Osteocyte (in vitro differentiated cells): Measurements from ENCODE around the gene NRCAM. TPM values are rescaled to one million over a fixed set of nuclear protein-coding genes. Genes with fewer than 3 reads are reported as not detected.

Experiments
- DNase-seq: peaks from one replicate; pipeline ENCODE4 v3.0.0; 2021; ENCODE audit warnings: mixed read lengths; ENCODE audit not compliant: unreplicated experiment; ENCODE audit errors: extremely low spot score
- H3K27ac Mint-ChIP-seq: one replicate; pipeline ENCODE4 v1.8.0; 2021; ENCODE audit warnings: mild to moderate bottlenecking, mixed read lengths; ENCODE audit not compliant: unreplicated experiment
- H3K27me3 Mint-ChIP-seq: one replicate; pipeline ENCODE4 v1.8.0; 2021; ENCODE audit warnings: mixed read lengths; ENCODE audit not compliant: unreplicated experiment
- H3K36me3 Mint-ChIP-seq: one replicate; pipeline ENCODE4 v1.8.0; 2021; ENCODE audit warnings: mixed read lengths; ENCODE audit not compliant: unreplicated experiment
- H3K4me1 Mint-ChIP-seq: one replicate; pipeline ENCODE4 v1.8.0; 2021; ENCODE audit warnings: mixed read lengths; ENCODE audit not compliant: unreplicated experiment
- H3K4me3 Mint-ChIP-seq: one replicate; pipeline ENCODE4 v1.8.0; 2021; ENCODE audit warnings: mild to moderate bottlenecking, moderate library complexity, mixed read lengths; ENCODE audit not compliant: unreplicated experiment
- H3K9me3 Mint-ChIP-seq: one replicate; pipeline ENCODE4 v1.8.0; 2021; ENCODE audit warnings: mixed read lengths; ENCODE audit not compliant: unreplicated experiment
- total RNA-seq: library from RNA; stranded (reverse); gene quantifications from 2 replicates; pipeline ENCODE4 v1.2.1, GENCODE V29; 2021
- TF ChIP-seq, protein P1 (sequence below): fragments of 200-600 bp; sonication (generic); IDR thresholded peaks from 2 replicates; pipeline ENCODE4 v1.5.0; 2021; ENCODE audit warnings: antibody characterized with exemption, mild to moderate bottlenecking, moderate library complexity

The NRCAM gene
- total RNA-seq, 1 donor from 2014 or later = 81.8 TPM

DNA sequence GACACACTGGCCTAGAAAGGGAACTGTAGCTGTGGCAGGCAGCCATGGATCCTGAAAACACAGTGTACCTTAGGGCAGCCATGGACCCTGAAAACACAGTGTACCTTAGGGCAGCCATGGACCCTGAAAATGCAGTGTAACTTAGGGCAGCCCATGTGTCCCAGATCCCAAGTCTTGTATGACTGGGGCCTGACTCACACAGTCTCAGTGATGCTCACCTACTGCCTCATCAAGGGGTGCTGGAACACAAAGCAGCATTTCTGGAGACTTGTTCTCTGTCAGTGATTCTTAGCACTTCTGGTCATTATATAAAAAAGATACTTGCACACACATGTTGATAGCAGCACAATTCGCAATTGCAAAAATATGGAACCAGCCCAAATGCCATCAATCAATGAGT is 255.9 kb downstream of the NRCAM start:
- no peak overlapping the region for H3K27ac Mint-ChIP-seq
- H3K36me3 Mint-ChIP-seq = peaks cover 17% of the 10 kb centered on the region
- H3K4me3 Mint-ChIP-seq = no peak overlapping the region
- H3K4me1 Mint-ChIP-seq = peaks cover 30% of the 10 kb centered on the region
- TF ChIP-seq, protein P1, sequence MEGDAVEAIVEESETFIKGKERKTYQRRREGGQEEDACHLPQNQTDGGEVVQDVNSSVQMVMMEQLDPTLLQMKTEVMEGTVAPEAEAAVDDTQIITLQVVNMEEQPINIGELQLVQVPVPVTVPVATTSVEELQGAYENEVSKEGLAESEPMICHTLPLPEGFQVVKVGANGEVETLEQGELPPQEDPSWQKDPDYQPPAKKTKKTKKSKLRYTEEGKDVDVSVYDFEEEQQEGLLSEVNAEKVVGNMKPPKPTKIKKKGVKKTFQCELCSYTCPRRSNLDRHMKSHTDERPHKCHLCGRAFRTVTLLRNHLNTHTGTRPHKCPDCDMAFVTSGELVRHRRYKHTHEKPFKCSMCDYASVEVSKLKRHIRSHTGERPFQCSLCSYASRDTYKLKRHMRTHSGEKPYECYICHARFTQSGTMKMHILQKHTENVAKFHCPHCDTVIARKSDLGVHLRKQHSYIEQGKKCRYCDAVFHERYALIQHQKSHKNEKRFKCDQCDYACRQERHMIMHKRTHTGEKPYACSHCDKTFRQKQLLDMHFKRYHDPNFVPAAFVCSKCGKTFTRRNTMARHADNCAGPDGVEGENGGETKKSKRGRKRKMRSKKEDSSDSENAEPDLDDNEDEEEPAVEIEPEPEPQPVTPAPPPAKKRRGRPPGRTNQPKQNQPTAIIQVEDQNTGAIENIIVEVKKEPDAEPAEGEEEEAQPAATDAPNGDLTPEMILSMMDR = no peak
- no peak for DNase-seq
- H3K27me3 Mint-ChIP-seq = no peaks in the 10 kb centered on the region
- H3K9me3 Mint-ChIP-seq = peaks cover 4% of the 10 kb centered on the region

DNA sequence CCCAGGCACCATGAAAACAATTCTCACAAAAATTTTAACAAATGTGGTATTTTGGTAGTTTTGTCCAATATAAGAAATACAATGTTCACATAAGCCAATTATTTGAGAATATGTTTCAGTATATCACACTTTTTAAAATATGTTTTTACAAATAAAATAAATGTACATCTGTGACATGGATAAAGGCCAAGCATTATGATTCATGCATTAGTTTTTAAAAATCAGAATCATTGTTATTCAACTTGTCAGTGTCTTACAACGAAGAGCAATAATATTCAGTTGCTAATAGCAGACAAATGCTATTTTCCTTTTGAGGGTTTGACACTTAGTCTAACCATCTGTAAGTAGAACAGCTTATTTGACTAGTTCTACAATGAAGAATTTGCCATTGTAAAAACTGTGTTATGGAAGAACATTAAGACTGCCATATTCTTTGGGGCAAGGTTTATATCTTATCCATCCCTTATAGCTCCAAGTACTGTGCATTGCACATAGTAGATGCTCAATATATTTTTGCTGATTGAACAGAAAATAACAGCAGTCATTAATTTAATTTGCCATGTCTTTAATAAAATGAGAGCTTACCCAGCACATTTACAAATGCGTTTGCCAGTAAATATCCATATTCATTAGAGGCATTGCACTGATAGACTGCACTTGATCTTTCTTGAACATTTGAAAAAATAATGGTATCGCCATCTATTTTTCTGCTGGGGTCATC is 258.7 kb downstream of the NRCAM start:
- Mint-ChIP-seq H3K4me1 (peaks cover 30% of the 10 kb centered on the region), H3K27me3 (no peaks in the 10 kb centered on the region), H3K9me3 (peaks cover 4% of the 10 kb centered on the region), H3K27ac (no peak overlapping the region), H3K4me3 (no peak overlapping the region), H3K36me3 (peaks cover 29% of the 10 kb centered on the region)
- no peak for DNase-seq
- TF ChIP-seq, protein P1 = no peak

DNA sequence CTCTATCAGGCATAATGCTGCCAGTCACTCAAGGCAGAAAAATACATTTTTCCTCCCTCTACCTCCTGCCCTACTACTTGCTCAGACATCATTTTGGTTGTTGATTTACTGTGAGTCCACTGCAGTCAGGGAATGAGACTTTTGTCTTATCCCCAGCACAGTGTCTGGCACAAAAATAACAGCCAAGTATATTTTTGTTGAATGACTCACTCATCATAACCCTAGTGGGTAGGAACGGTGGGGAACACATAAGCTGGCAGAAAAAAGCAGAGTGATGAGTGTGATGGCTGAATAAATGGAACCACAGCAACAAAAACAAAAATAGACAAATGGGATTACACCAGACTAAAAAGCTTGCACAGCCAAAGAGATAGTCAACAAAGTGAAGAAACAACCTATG is 260.2 kb downstream of the NRCAM start:
- H3K4me1 Mint-ChIP-seq = peaks cover 19% of the 10 kb centered on the region
- no peak for DNase-seq
- peaks cover 26% of the 10 kb centered on the region for H3K36me3 Mint-ChIP-seq
- no peaks in the 10 kb centered on the region for H3K27me3 Mint-ChIP-seq
- no peak overlapping the region for H3K27ac Mint-ChIP-seq
- TF ChIP-seq, protein P1 = no peak
- peaks cover 4% of the 10 kb centered on the region for H3K9me3 Mint-ChIP-seq
- no peak overlapping the region for H3K4me3 Mint-ChIP-seq

DNA sequence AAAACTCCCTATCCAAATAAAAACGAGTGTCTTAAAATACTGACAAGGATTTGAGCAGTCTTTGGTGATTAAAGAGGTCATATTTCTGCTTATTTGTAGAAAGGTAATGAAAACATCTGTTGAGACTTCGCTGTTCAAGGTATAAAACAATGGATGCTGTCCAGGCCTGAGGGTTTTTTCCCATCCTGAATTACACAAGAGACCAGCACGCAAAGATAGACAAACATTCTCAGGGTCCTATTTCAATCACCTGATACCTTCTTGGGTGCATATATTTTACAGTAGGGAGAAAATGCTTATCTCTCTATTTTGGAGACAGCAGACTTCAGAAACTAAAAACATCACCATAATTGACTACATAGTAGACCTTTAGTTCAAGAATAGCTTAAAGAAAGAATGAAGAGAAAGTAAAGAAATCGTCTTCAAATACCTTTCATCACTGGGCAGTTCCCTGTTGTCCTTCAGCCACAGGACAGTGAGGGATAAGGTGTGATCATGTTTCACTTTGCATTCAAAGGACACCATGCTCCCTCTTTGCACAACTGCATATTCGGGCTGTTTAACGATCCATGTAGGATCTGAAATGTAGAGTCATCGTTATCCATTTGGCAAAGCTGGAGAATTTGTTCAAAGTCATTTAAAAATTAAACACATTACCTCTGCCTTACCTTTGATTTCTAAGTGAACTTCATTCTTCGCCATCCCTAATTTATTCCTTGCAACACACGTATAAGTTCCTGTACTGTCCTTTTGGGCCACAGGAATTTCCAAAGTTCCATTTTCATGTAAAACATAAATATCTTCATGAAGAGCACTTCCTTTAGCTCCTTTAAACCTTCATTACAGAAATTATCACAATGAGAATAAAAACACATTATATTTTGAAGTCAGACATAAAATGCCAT is 262.4 kb downstream of the NRCAM start:
- peaks cover 19% of the 10 kb centered on the region for H3K4me1 Mint-ChIP-seq
- H3K27ac Mint-ChIP-seq = no peak overlapping the region
- H3K9me3 Mint-ChIP-seq = peaks cover 4% of the 10 kb centered on the region
- peaks cover 36% of the 10 kb centered on the region for H3K36me3 Mint-ChIP-seq
- DNase-seq = no peak
- H3K27me3 Mint-ChIP-seq = no peaks in the 10 kb centered on the region
- no peak overlapping the region for H3K4me3 Mint-ChIP-seq
- TF ChIP-seq, protein P1 = no peak

DNA sequence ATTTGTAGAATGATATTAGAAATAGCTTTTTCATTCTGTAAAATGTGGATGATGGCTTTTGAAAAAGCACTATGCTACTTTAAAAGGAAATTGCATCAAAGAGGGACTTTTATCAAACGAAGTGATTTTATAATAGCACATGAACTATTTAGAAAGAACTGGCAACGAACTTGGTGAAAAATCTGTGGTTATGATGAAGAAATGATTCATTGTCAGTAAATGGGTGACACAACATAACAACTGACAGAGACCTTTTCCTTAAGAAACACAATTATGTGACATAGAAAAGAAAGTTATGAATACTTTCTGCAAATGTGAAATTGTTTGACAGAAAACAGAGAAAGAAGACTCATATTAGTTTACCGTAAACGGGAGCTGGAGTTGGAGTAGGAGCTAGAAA is 265.3 kb downstream of the NRCAM start:
- peaks cover under 1% of the 10 kb centered on the region for H3K9me3 Mint-ChIP-seq
- TF ChIP-seq, protein P1 = no peak
- H3K27ac Mint-ChIP-seq = no peak overlapping the region
- no peak for DNase-seq
- peaks cover 42% of the 10 kb centered on the region for H3K36me3 Mint-ChIP-seq
- no peaks in the 10 kb centered on the region for H3K27me3 Mint-ChIP-seq
- peaks cover 5% of the 10 kb centered on the region for H3K4me1 Mint-ChIP-seq
- no peak overlapping the region for H3K4me3 Mint-ChIP-seq
